ENCODE data around the gene FZD1. TPM values are rescaled to one million over a fixed set of nuclear protein-coding genes. Genes with fewer than 3 reads are reported as not detected.

FZD1 gene
- total RNA-seq, 4 donors from 2014 or later, result 2.1 to 4.1 (median 3.5) TPM

GRCh38 chr7:91314591-91315323, 50.5 kb downstream of the FZD1 start:
- no peak for TF ChIP-seq CTCF (IDR thresholded peaks at IDR 0.05 in 4 of 5, conservative IDR thresholded peaks at IDR 0.05 in 1 of 5)
- no peaks in the 10 kb centered on the region for H3K4me1 ChIP-seq
- DNase-seq, result no peak
- H3K9me3 ChIP-seq, result no peaks in the 10 kb centered on the region
- no peak overlapping the region for H3K27ac ChIP-seq
- H3K36me3 ChIP-seq, result no peaks in the 10 kb centered on the region
- intact Hi-C loops (cut with DNase I; ENCODE audit: low total_unique reads), result no loop called here
- no peaks in the 10 kb centered on the region for H3K27me3 ChIP-seq
- H3K4me3 ChIP-seq, result no peak overlapping the region
- no peak for ATAC-seq
- in situ Hi-C loops (cut with MboI; ENCODE audit: low sequenced_read_pairs in 4 of 4), result no loop called here

DNA sequence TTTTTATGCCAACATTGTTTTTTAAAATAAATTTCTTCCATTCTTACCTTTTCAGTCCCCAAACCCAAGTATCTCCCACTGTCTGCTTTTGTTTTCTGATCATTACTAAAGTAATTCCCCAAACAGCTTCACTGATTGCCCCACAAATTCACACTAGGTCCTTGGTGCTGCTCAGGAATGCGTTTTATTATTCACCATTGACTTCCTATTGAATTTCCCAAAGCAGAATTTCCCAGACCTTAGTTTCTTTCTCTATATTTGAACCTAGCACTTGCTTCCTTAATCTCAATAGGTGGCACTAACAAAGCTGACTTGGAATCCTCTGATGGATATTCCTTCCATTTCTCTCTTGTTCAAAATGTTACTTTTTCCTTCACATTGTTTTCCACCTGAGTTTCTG, 52.2 kb downstream of the FZD1 start:
- no peaks in the 10 kb centered on the region for H3K27me3 ChIP-seq
- no peak overlapping the region for H3K4me3 ChIP-seq
- intact Hi-C loops (cut with DNase I; ENCODE audit: low total_unique reads), result no loop called here
- no peaks in the 10 kb centered on the region for H3K36me3 ChIP-seq
- TF ChIP-seq POLR2A (IDR thresholded peaks at IDR 0.05) (no peak), CTCF (IDR thresholded peaks at IDR 0.05 in 4 of 5, conservative IDR thresholded peaks at IDR 0.05 in 1 of 5) (no peak)
- no peaks in the 10 kb centered on the region for H3K9me3 ChIP-seq
- ATAC-seq (no peak), DNase-seq (no peak)
- no peak overlapping the region for H3K27ac ChIP-seq
- in situ Hi-C loops (cut with MboI; ENCODE audit: low sequenced_read_pairs in 4 of 4), result no loop called here
- H3K4me1 ChIP-seq, result no peaks in the 10 kb centered on the region

GRCh38 chr7:91319351-91319750, 55.1 kb downstream of the FZD1 start:
- no peak for ATAC-seq
- intact Hi-C loops (cut with DNase I; ENCODE audit: low total_unique reads), result no loop called here
- Histone ChIP-seq H3K27ac (no peak overlapping the region), H3K4me3 (no peak overlapping the region), H3K36me3 (no peaks in the 10 kb centered on the region), H3K27me3 (no peaks in the 10 kb centered on the region), H3K4me1 (no peaks in the 10 kb centered on the region), H3K9me3 (no peaks in the 10 kb centered on the region)
- in situ Hi-C loops (cut with MboI; ENCODE audit: low sequenced_read_pairs in 4 of 4), result no loop called here
- no peak for TF ChIP-seq POLR2A (IDR thresholded peaks at IDR 0.05)
- no peak for DNase-seq

DNA sequence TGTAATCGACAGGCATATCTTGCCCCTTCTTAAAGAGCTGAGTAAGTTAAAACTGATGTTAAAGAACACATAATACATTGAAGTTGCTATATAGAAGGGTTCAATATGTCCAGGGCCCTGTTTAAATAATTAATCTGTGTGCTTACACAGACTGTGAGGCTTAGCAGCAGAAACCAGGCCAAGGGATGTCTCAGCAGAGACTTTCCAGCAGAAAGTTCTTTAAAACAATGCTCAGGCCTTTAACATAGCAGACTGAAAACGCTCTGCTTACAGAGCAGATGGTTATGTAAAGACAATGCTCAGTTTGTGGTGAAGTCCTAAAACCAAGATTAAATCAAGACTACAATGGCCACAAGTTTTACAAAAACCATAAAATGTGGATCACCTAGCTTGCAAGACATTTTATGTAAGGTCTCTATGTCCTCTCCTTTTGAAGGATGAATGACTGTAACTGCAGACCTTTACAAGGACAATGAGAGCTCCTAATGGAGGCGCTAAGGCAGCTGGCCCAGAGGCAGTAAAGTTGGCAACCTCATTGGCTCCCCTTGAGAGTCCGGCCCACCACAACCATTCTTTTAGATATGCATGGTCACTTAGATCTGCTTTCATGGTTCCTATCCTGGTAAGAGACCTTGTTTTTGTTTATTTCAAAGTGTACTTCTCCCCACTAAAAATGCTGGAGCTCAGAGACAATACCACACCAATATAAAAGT, 56.3 kb downstream of the FZD1 start:
- intact Hi-C loops (cut with DNase I; ENCODE audit: low total_unique reads), result no loop called here

More for the DNA sequence above, 56.3 kb downstream of the FZD1 start:
- in situ Hi-C loops (cut with MboI; ENCODE audit: low sequenced_read_pairs in 4 of 4), result no loop called here
- Histone ChIP-seq H3K36me3 (no peaks in the 10 kb centered on the region), H3K27me3 (no peaks in the 10 kb centered on the region), H3K4me3 (no peak overlapping the region), H3K9me3 (no peaks in the 10 kb centered on the region), H3K27ac (no peak overlapping the region), H3K4me1 (no peaks in the 10 kb centered on the region)
- TF ChIP-seq CTCF (IDR thresholded peaks at IDR 0.05 in 4 of 5, conservative IDR thresholded peaks at IDR 0.05 in 1 of 5) (no peak), POLR2A (IDR thresholded peaks at IDR 0.05) (no peak)
- ATAC-seq (no peak), DNase-seq (no peak)

All from gastrocnemius medialis (tissue), 4 donors.